LoVo (cell line): Measurements from ENCODE around the gene TFAP2A.

Experiments used
- DNase-seq: peaks from one replicate; pipeline ENCODE4 v3.0.0-alpha.2; 2016; ENCODE audit warnings: low spot score

Gene TFAP2A

DNA sequence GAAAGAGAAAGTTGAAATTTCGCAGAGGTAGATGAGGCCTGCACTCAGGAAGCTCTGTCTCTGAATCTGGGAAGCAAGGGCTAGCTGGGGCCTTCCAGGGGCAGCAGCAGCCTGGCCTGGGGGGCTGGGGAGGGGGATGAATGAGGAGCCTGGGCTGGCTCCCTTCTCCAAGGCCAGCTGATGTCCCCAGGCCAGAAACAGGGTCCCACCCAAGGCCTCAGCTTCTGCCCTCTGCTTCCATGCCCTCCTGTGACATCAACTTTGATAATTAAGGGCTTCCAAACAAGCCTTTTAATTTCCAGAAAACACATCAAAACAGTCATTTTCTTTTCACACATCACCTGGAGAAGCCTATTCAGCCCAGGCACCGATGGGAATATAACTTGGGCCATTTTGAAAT, 15.4 kb downstream of the TFAP2A start:
- DNase-seq: no peak

- no peak for DNase-seq
Measured at GRCh38 chr6:10398446-10399218, 16.2 kb downstream of the TFAP2A start.

DNA sequence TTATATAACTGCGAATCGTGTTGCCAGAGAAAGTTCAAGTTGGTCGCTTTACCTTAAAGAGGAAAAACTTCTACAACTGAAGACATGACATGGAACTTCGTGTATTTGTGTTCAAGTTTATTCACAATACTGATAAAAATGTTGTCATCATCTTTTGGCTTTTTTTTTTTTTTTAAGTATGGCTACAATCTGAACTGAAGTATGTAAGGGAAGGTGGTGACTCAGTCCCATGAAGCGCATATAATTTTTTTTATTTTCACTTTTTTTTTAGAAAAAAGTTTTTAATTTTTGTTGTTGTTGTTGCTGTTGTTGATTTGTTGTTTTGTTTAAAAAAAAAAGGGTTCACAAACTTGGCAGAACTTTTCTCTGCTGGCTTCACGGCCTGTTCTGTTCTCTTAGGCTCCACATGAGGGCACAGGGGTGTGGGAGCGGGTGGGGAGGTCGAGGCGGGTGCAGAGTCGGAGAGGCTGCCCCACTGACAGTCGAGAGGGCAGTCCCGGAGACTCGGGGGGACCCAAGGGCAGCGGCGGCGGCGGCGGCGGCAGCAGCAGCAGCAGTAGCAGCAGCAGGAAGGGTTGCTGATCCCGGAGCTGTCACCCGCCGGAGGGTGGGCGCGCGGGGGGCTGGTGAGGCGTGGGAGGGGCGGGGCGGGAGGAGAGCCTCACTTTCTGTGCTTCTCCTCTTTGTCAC, 17.0 kb downstream of the TFAP2A start:
- no peak for DNase-seq

DNA sequence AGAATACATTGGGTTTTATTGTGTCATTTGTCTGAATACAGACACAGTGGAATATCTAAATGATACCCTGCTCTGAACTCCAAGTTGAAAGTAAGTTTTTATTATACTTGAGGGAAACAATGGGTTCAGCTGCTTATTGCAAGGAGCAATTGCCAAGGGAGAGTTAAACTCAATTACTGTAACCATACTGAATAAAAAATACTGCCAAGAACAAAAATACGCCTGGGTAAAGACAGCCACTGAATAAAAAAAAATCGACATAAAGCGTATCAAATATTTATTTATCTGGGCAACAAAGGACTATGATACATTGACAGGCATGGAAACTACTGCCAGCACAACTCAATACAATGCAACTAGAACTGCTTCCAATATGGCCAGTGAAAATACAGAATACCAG, 18.1 kb downstream of the TFAP2A start:
- DNase-seq: no peak

- DNase-seq: no peak
Measured at GRCh38 chr6:10395704-10396546, 18.9 kb downstream of the TFAP2A start.

GRCh38 chr6:10395171-10395703, 19.6 kb downstream of the TFAP2A start:
- no peak for DNase-seq

GRCh38 chr6:10393544-10394225, 21.2 kb downstream of the TFAP2A start:
- DNase-seq: no peak

DNA sequence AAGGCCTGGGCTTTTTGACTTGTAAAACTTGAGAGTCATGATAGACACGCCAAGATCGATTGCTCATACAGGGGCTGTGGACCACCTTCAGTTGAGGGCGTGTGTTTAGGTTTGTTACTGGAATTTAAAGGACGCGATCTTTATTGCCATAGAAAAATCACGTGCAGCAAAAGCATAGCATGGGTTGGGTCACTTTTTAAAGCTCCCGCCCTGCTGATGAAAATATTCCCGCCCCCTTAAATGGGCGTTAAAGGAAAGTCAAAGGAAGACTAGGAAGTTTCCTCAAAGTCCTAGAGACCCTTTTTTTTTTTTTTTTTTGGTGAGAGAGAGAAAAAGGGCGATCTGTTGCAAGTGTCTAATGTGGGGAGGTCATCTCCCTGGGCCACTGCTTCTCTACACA, 23.1 kb downstream of the TFAP2A start:
- no peak for DNase-seq

DNA sequence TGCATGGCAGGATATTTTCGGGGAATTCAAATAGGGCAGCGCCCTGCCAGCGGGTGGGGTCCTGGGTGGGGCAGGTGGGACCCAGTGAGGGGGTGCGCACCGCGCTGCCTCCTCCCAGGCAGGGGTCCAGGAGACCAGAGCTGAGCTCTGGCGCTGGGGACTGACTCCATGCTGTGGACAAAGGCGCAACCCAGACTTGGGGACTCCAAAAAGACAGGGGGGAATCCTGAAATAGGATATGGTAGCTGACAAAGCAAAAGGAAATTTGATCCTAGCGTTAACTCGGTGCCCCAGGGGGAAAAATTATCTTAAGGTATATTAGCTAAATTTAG, 23.6 kb downstream of the TFAP2A start:
- no peak for DNase-seq

GRCh38 chr6:10390495-10391298, 24.2 kb downstream of the TFAP2A start:
- DNase-seq: no peak

- DNase-seq: no peak
Measured at GRCh38 chr6:10389739-10390494, 25.0 kb downstream of the TFAP2A start.

GRCh38 chr6:10386756-10387654, 27.9 kb downstream of the TFAP2A start:
- DNase-seq: no peak

DNA sequence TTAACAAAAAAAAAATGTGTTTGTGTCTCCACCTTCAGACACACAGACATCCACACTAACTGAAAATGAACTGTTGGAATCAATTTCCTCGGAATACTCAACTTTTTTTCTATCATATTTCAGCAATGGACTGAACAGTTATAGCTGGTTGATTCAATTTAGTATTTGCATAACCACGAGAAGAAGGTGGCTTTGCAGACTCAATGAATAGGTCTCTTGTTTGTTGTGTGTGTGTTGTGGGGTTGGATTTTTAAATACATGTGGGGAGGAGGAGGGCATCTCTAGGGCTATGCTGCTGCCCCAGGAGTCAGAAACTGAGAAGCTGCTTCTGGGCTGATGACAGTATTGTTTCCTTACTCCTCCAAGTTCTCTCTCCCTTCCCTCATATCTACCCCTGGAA, 28.7 kb downstream of the TFAP2A start:
- no peak for DNase-seq

DNA sequence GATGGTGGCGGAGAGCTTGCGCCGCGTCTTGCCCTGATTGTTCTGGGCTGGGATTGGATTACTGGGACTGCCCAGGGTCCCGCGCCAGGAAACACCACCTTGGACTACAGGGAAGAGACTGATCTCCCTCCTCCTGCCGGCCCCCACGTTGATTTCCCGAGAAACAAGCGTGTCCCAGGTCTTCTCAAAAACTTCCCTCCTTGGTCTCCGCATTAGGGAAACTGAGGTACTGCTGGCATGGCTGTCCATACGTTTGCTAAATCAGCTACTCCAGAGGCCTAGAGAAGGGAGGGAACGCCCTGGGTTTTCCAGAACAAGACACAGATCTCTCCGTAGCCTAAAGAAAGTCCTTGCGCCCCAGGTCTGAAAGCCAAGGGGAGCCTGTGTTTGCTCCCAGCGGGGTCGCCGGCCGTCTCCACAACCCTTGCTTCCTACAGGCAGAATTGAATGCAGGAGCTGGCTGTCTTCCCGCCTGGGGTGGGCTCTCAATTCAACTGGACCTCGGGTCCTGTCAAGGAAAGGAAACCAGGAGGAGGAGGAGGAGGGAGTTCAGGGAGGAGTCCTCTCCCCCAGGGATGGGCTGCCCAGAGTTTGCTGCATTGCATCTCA, 29.2 kb downstream of the TFAP2A start:
- no peak for DNase-seq

DNA sequence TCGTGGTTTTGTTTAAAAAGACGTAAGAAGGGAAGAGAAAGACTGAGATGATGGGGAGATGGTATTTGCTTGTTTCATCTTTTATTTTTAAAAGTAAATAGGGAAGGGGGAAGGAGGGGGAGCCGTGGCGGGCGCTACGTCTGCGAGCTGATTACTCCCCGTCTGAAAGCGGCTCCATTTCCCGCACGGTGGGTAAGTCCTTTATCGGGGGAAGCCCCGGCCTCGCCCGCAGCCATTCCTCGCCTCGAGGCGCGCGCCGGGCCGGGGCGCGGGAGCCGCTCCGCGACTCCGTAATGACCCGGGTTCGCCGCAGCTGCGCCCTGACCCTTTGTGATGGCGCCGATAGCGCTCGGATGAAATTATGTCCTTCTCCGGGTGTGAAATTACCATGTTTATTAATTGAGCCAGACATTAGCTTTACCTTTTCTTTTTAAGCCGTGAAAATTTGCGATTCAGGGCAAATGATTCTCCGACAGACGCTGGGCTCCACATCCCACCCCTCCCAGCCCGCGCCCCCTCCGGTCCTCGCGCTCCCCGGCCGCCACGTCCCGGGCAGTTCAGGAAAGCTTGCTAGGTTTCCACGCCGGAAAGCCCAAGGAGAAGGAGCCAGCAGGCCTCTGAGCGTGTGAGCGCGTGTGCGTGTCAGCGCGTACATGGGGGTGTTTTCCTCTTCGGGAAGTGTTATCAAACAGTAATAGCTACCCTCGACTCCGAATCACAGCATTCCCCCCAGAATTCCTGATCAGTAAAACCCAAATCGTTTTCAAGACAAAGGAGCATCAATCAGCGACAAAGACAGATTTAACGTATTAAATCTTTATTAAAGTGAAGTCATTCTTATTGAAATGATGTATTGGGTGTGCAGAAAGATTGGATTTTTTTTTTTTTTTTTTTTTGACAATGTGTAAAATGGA, 30.0 kb downstream of the TFAP2A start:
- no peak for DNase-seq

- DNase-seq: no peak
Measured at GRCh38 chr6:10384091-10384609, 30.7 kb downstream of the TFAP2A start.

DNA sequence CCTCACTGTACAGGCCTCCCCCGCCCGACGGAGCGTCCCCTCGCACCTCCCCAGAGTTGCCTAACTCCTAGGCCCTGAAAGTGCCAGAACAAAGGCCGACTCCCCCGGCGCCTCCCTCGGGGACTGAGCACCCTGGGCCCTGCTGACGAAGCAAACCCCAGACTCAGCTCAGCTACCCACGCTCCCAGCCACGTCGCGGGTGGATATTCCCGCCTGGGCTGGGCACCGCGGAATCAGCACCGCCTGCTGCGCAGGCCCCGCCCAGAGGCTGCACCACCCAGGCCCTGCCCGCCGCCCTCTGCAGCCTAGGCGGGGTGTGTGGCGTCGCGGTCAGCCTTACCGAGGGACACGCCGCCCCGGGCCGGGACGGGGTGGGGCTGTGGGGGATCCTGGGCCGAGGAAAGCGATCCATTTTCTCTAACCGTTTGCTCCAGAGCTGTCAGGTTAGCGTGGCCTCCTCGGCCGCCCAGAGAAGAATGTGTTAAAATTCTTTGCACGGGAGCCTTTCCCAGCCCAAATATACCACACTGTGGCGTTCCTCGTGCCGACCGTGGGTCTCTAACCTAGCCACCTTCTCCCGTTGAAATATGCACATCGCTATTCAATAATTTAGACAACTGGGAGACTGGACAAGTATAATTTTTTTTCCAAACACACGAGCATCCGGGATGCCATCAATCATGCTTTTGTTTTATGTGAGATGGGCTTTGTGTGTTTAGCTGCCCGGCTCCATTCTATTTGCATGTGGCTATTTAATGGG, 31.4 kb downstream of the TFAP2A start:
- DNase-seq: peak; percentile 63
